ENCODE data around the gene ZNF783.
"Not testable (repeated sequence)": the region's sequence is repeated elsewhere in the genome, so short reads cannot be mapped to it uniquely, and the experiment has no call there.

Gene ZNF783

GRCh38 chr7:149321125-149321905, 59.3 kb downstream of the ZNF783 start:
- not testable (repeated sequence) for DNase-seq (ENCODE audit: extremely low spot score, insufficient read length, low read depth); FAIRE-seq

GRCh38 chr7:149321978-149322541, 60.1 kb downstream of the ZNF783 start:
- FAIRE-seq (no peak), DNase-seq (ENCODE audit: extremely low spot score, insufficient read length, low read depth) (no peak)

GRCh38 chr7:149322737-149323136, 60.7 kb downstream of the ZNF783 start:
- FAIRE-seq (no peak), DNase-seq (ENCODE audit: extremely low spot score, insufficient read length, low read depth) (no peak)

GRCh38 chr7:149325248-149325647, 63.3 kb downstream of the ZNF783 start:
- FAIRE-seq, result no peak
- DNase-seq (ENCODE audit: extremely low spot score, insufficient read length, low read depth), result no peak

GRCh38 chr7:149329265-149329664, 67.3 kb downstream of the ZNF783 start:
- FAIRE-seq, result no peak
- no peak for DNase-seq (ENCODE audit: extremely low spot score, insufficient read length, low read depth)

GRCh38 chr7:149329766-149330334, 67.9 kb downstream of the ZNF783 start:
- FAIRE-seq (no peak), DNase-seq (ENCODE audit: extremely low spot score, insufficient read length, low read depth) (no peak)

- no peak for DNase-seq (ENCODE audit: extremely low spot score, insufficient read length, low read depth)
- no peak for FAIRE-seq
Observed at GRCh38 chr7:149330914-149331567, 69.0 kb downstream of the ZNF783 start.

GRCh38 chr7:149332602-149333320, 70.8 kb downstream of the ZNF783 start:
- not testable (repeated sequence) for DNase-seq (ENCODE audit: extremely low spot score, insufficient read length, low read depth); FAIRE-seq

- no peak for DNase-seq (ENCODE audit: extremely low spot score, insufficient read length, low read depth)
- no peak for FAIRE-seq
Observed at GRCh38 chr7:149333321-149333717, 71.3 kb downstream of the ZNF783 start.

- FAIRE-seq (no peak), DNase-seq (ENCODE audit: extremely low spot score, insufficient read length, low read depth) (no peak)
Observed at GRCh38 chr7:149334219-149334618, 72.2 kb downstream of the ZNF783 start.

Data from GM18507 (cell line).